Thyroid gland (tissue), 4 donors: ENCODE results near the gene OR5B2.

Experiments used
- POLR2A ChIP-seq, 2 donors: fragments of 450-650 bp; IDR thresholded peaks; one replicate each; pipeline ENCODE4 v1.6.1; 2017; ENCODE audit warnings: antibody characterized with exemption in 2 of 2, mild to moderate bottlenecking in 2 of 2, moderate library complexity in 1 of 2
- TF ChIP-seq, protein P1 (sequence below), 6 experiments: fragments of 200-600 bp in 3 of 6; fragments of 450-650 bp in 3 of 6; sonication (generic) in 3 of 6; IDR thresholded peaks; one replicate each; pipeline ENCODE4 v1.5.1; 2016 to 2019; ENCODE audit warnings: antibody characterized with exemption in 6 of 6, mild to moderate bottlenecking in 2 of 6, inconsistent platforms in 1 of 6, moderate library complexity in 1 of 6

DNA sequence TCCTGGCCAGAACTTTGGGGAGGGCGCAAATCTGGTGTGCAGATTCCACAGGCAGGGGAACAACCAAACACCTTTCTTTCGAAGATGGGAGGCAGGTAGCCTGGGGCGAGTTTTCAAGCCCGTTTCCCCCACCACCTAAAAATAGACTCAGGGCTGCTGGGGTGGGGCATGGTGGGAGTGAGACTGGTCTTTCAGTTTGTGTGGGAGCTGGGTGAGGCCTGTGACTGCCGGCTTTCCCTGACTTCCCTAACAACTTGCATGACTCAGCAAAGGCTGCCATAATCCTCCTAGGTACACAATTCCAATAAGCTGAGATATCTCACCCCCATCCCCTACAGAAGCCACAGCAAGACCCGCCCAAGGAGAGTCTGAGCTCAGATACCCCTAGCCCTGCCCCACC lies 18.4 kb upstream of the OR5B2 start:
- TF ChIP-seq POLR2A (IDR thresholded peaks at IDR 0.05): no peak
- TF ChIP-seq, protein P1, sequence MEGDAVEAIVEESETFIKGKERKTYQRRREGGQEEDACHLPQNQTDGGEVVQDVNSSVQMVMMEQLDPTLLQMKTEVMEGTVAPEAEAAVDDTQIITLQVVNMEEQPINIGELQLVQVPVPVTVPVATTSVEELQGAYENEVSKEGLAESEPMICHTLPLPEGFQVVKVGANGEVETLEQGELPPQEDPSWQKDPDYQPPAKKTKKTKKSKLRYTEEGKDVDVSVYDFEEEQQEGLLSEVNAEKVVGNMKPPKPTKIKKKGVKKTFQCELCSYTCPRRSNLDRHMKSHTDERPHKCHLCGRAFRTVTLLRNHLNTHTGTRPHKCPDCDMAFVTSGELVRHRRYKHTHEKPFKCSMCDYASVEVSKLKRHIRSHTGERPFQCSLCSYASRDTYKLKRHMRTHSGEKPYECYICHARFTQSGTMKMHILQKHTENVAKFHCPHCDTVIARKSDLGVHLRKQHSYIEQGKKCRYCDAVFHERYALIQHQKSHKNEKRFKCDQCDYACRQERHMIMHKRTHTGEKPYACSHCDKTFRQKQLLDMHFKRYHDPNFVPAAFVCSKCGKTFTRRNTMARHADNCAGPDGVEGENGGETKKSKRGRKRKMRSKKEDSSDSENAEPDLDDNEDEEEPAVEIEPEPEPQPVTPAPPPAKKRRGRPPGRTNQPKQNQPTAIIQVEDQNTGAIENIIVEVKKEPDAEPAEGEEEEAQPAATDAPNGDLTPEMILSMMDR (IDR thresholded peaks at IDR 0.05): no peak
